Measurements from ENCODE around the gene RCBTB2.

DNA sequence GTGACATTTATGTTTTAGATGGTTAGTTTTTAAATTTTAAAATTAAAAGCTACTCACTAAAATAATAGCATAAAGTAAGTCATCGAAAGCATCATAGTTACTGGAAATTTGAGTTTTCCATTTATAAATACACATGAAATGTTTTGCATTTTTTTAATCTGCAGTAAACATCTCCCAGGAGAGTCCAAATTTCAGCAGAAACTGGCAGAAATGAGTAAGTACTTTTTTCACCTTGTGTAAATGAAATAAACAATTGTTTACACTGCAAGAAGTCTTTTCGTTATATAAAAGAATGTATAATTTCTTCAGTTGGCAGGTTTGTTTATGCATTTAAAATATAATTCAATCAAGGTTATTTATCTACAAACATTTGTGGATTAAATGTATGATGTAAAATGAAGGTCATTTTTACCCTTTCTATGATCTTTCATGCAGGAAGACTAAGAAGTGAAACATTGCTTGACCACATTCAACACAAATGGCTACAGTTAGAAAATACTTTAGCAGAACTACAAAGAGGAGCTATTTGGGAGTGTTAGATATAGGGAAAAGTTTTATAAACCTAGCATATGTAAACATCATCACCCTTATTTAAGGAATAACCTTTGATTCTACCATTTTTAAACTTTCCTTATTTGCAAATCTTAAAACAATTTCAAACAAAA lies 55.6 kb downstream of the RCBTB2 start:
- TF ChIP-seq, protein P1, sequence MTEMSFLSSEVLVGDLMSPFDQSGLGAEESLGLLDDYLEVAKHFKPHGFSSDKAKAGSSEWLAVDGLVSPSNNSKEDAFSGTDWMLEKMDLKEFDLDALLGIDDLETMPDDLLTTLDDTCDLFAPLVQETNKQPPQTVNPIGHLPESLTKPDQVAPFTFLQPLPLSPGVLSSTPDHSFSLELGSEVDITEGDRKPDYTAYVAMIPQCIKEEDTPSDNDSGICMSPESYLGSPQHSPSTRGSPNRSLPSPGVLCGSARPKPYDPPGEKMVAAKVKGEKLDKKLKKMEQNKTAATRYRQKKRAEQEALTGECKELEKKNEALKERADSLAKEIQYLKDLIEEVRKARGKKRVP (CRISPR knock-in tag; IDR thresholded peaks at IDR 0.05), result no peak
- no peak for TF ChIP-seq CTCF (IDR thresholded peaks at IDR 0.05 in 2 of 3, conservative IDR thresholded peaks at IDR 0.05 in 1 of 3; ENCODE audit: insufficient read depth in 2 of 3, low read depth in 1 of 3, low read length in 3 of 3)
- TF ChIP-seq SOX6 (IDR thresholded peaks at IDR 0.05), result no peak
